H1 (cell line): ENCODE data around the gene DNAAF8. TPM values are rescaled to one million over a fixed set of nuclear protein-coding genes. Genes with fewer than 3 reads are reported as not detected.
A peak's percentile ranks its signal among the peaks of the same experiment; 100 is the strongest.
"Not testable (repeated sequence)": the region's sequence is repeated elsewhere in the genome, so short reads cannot be mapped to it uniquely, and the experiment has no call there.

Experiments used
- CTCF ChIA-PET: fragments of 300-600 bp; sonication (Branson Sonifier 250); formaldehyde crosslinking; loops from one replicate; lab custom pipeline; 2021; ENCODE audit not compliant: partially characterized antibody; lab: Charles Lee
- POLR2A ChIA-PET: fragments of 300-600 bp; sonication (Branson Sonifier 250); formaldehyde crosslinking; loops from one replicate; lab custom pipeline; 2021; ENCODE audit warnings: inconsistent platforms; ENCODE audit not compliant: partially characterized antibody; lab: Charles Lee
- DNase-seq, 2 experiments: peaks; one replicate each; pipeline versions ENCODE4 v3.0.0 to v3.0.0-alpha.2; 2010 to 2022; ENCODE audit warnings: low spot score in 2 of 2, low read depth in 1 of 2, mixed read lengths in 1 of 2
- FAIRE-seq: peaks from 2 replicates; lab custom pipeline; 2011; peaks lifted over from hg19 to GRCh38; lab: Jason Lieb, UNC
- H2AFZ ChIP-seq: 2 replicates; pipeline ENCODE4 v1.8.1; 2012; ENCODE audit warnings: low read length, inconsistent platforms
- H2AK5ac ChIP-seq: 2 replicates; pipeline ENCODE4 v1.6.1; 2013; ENCODE audit warnings: low read depth, low read length
- H2BK120ac ChIP-seq: replicated peaks from 2 replicates; pipeline ENCODE3; 2013; ENCODE audit warnings: low read depth, low read length, inconsistent platforms
- H2BK12ac ChIP-seq: 2 replicates; pipeline ENCODE4 v1.6.1; 2013; ENCODE audit warnings: low read depth, low read length
- H2BK15ac ChIP-seq: 2 replicates; pipeline ENCODE4 v1.6.1; 2013; ENCODE audit warnings: low read length
- H2BK20ac ChIP-seq: 2 replicates; pipeline ENCODE4 v1.6.1; 2013; ENCODE audit warnings: low read length
- H2BK5ac ChIP-seq: 2 replicates; pipeline ENCODE4 v1.6.1; 2013; ENCODE audit warnings: low read depth, low read length
- H3K14ac ChIP-seq: 2 replicates; pipeline ENCODE4 v1.6.1; 2013; ENCODE audit warnings: inconsistent platforms; ENCODE audit not compliant: insufficient read length
- H3K18ac ChIP-seq: 2 replicates; pipeline ENCODE4 v1.6.1; 2013; ENCODE audit warnings: low read length; ENCODE audit errors: extremely low read depth
- H3K23ac ChIP-seq: 2 replicates; pipeline ENCODE4 v1.6.1; 2013; ENCODE audit warnings: inconsistent platforms; ENCODE audit not compliant: insufficient read length
- H3K23me2 ChIP-seq: 2 replicates; pipeline ENCODE4 v1.6.1; 2013; ENCODE audit warnings: low read depth, low read length
- H3K27ac ChIP-seq: 2 replicates; pipeline ENCODE4 v1.6.1; 2011; ENCODE audit warnings: low read depth, low read length, inconsistent platforms
- H3K27me3 ChIP-seq, 4 experiments: replicated peaks in 1 of 4; 1 replicate in 1 of 4; 2 replicates in 3 of 4; pipeline versions ENCODE4 v1.6.1 to v1.8.1; 2011 to 2013; ENCODE audit warnings: low read length in 3 of 4, mild to moderate bottlenecking in 3 of 4, inconsistent platforms in 2 of 4, mixed read lengths in 2 of 4, moderate library complexity in 1 of 4; ENCODE audit not compliant: control insufficient read depth in 3 of 4, insufficient read depth in 3 of 4; ENCODE audit errors: extremely low read depth in 1 of 4
- H3K36me3 ChIP-seq, 4 experiments: 2 replicates each; pipeline versions ENCODE4 v1.6.1 to v1.8.1; 2011 to 2013; ENCODE audit warnings: mild to moderate bottlenecking in 4 of 4, low read length in 3 of 4, moderate library complexity in 2 of 4, control low read depth in 1 of 4, inconsistent platforms in 1 of 4; ENCODE audit not compliant: insufficient read depth in 4 of 4, control insufficient read depth in 2 of 4
- H3K4ac ChIP-seq: replicated peaks from 2 replicates; pipeline ENCODE3; 2013; ENCODE audit warnings: low read length, low read depth, mixed read lengths, inconsistent platforms; ENCODE audit not compliant: insufficient read length
- H3K4me1 ChIP-seq, 4 experiments: replicated peaks in 1 of 4; 1 replicate in 1 of 4; 2 replicates in 3 of 4; pipeline versions ENCODE4 v1.6.1 to v1.8.1; 2011 to 2013; ENCODE audit warnings: low read length in 3 of 4, inconsistent platforms in 2 of 4, mixed read lengths in 1 of 4; ENCODE audit not compliant: insufficient read depth in 4 of 4, control insufficient read depth in 3 of 4
- H3K4me2 ChIP-seq, 2 experiments: 2 replicates each; pipeline versions ENCODE4 v1.6.1 to v1.8.1; 2011 to 2013; ENCODE audit warnings: low read depth in 2 of 2, low read length in 2 of 2, control low read depth in 1 of 2, inconsistent platforms in 1 of 2, mild to moderate bottlenecking in 1 of 2; ENCODE audit not compliant: insufficient read depth in 1 of 2
- H3K4me3 ChIP-seq, 4 experiments: fragments of 200-600, 300-600 bp in 1 of 4; sonication (generic), shearing (Covaris generic), sonication (Bioruptor Twin) in 1 of 4; 2 replicates each; pipeline versions ENCODE4 v1.5.1 to v1.8.1; 2011 to 2016; ENCODE audit warnings: low read length in 4 of 4, low read depth in 3 of 4, control low read depth in 2 of 4, inconsistent platforms in 2 of 4, mild to moderate bottlenecking in 2 of 4, mixed read lengths in 1 of 4, moderate library complexity in 1 of 4; ENCODE audit not compliant: insufficient read depth in 2 of 4; ENCODE audit errors: extremely low read depth in 1 of 4
- H3K56ac ChIP-seq: replicated peaks from 2 replicates; pipeline ENCODE3; 2013; ENCODE audit warnings: low read depth, mild to moderate bottlenecking, mixed read lengths, low read length, inconsistent platforms; ENCODE audit not compliant: insufficient read length
- H3K79me1 ChIP-seq: 2 replicates; pipeline ENCODE4 v1.6.1; 2013; ENCODE audit warnings: low read depth, low read length, control low read depth
- H3K79me2 ChIP-seq, 2 experiments: 2 replicates each; pipeline versions ENCODE4 v1.6.1 to v1.8.1; 2012 to 2013; ENCODE audit warnings: low read length in 2 of 2, mild to moderate bottlenecking in 2 of 2, inconsistent platforms in 1 of 2; ENCODE audit not compliant: insufficient read depth in 2 of 2, control insufficient read depth in 1 of 2
- H3K9ac ChIP-seq, 4 experiments: replicated peaks in 1 of 4; 1 replicate in 1 of 4; 2 replicates in 3 of 4; pipeline versions ENCODE4 v1.6.1 to v1.8.1; 2011 to 2013; ENCODE audit warnings: low read depth in 3 of 4, low read length in 3 of 4, control low read depth in 2 of 4, mild to moderate bottlenecking in 2 of 4, moderate library complexity in 2 of 4, inconsistent platforms in 1 of 4; ENCODE audit errors: extremely low read depth in 1 of 4
- H3K9me3 ChIP-seq, 2 experiments: 2 replicates each; pipeline versions ENCODE4 v1.6.1 to v1.8.1; 2012 to 2013; ENCODE audit warnings: mild to moderate bottlenecking in 2 of 2, moderate library complexity in 2 of 2, control low read depth in 1 of 2, inconsistent platforms in 1 of 2, low read depth in 1 of 2, low read length in 1 of 2, mixed read lengths in 1 of 2; ENCODE audit not compliant: insufficient read depth in 2 of 2
- H4K20me1 ChIP-seq, 2 experiments: replicated peaks in 1 of 2; 2 replicates each; pipeline versions ENCODE3 to v1.8.1; 2011 to 2013; ENCODE audit warnings: inconsistent platforms in 2 of 2, low read length in 2 of 2, mild to moderate bottlenecking in 1 of 2; ENCODE audit not compliant: insufficient read depth in 2 of 2, control insufficient read depth in 1 of 2
- H4K5ac ChIP-seq: 2 replicates; pipeline ENCODE4 v1.6.1; 2013; ENCODE audit warnings: low read length, low read depth, mixed read lengths, inconsistent platforms; ENCODE audit not compliant: insufficient read length
- H4K8ac ChIP-seq: 2 replicates; pipeline ENCODE4 v1.8.0; 2013; ENCODE audit warnings: mild to moderate bottlenecking, moderate library complexity, low read length, inconsistent platforms; ENCODE audit not compliant: insufficient read depth; ENCODE audit errors: extremely low read depth
- H4K91ac ChIP-seq: replicated peaks from 2 replicates; pipeline ENCODE3; 2013; ENCODE audit warnings: low read length, mixed read lengths, inconsistent platforms; ENCODE audit not compliant: insufficient read length
- WGBS, 2 experiments: shearing (Covaris generic) in 1 of 2; methylation state at CpG; one replicate each; pipeline versions ENCODE4 v1.1.6 to v1.1.7; 2013 to 2015; ENCODE audit warnings: low lambda C conversion rate in 2 of 2, mixed read lengths in 2 of 2, inconsistent platforms in 1 of 2, low coverage in 1 of 2, missing lambda C conversion rate in 1 of 2; ENCODE audit not compliant: insufficient replicate concordance in 2 of 2, insufficient coverage in 1 of 2, insufficient read length in 1 of 2; ENCODE audit errors: extremely low coverage in 1 of 2, missing lambda C conversion rate in 1 of 2; 5-methylcytosine and 5-hydroxymethylcytosine counted together
- polyA plus RNA-seq, 7 experiments: library from polyadenylated mRNA; depleted of rRNA in 3 of 7; stranded (reverse) in 5 of 7; unstranded in 2 of 7; fragments of >200 nt in 5 of 7; fragments of 200-250 nt in 2 of 7; gene quantifications; 1 replicate in 5 of 7; 2 replicates in 1 of 7; 4 replicates in 1 of 7; pipeline versions ENCODE4 v1.2.1 to v1.2.3, GENCODE V29; 2011 to 2013; ENCODE audit warnings: missing spikeins in 2 of 7, mixed read lengths in 2 of 7
- total RNA-seq: library from RNA; stranded (reverse); fragmentation: NEBNext Ultra II Directional; extraction: Animal tissue kit (Norgen Biotek cat#: 25700); gene quantifications from 2 replicates; pipeline ENCODE4 v1.2.1, GENCODE V29; 2021

Gene DNAAF8
- total and polyA plus RNA-seq, 2 of the 8 experiments (the other 6 are each of a cell fraction or from before 2014, with no cell fraction given), result 0.39 TPM; not detected in 1

GRCh38 chr16:4738370-4738769 is 4.0 kb downstream of the DNAAF8 start:
- H3K18ac ChIP-seq, H3K4me3 ChIP-seq, H4K91ac ChIP-seq, H3K4me1 ChIP-seq, H3K27me3 ChIP-seq, H3K27ac ChIP-seq, H2BK120ac ChIP-seq, H3K23me2 ChIP-seq, H3K4ac ChIP-seq, DNase-seq, H4K8ac ChIP-seq, H3K9ac ChIP-seq, H3K36me3 ChIP-seq, H4K5ac ChIP-seq, H3K14ac ChIP-seq, H3K79me2 ChIP-seq, FAIRE-seq, H2BK20ac ChIP-seq, H3K23ac ChIP-seq, H2AK5ac ChIP-seq, H4K20me1 ChIP-seq, H2BK5ac ChIP-seq, H2AFZ ChIP-seq, H3K79me1 ChIP-seq, H3K56ac ChIP-seq, H3K4me2 ChIP-seq, H3K9me3 ChIP-seq: not testable (repeated sequence)
- ChIA-PET POLR2A (interaction anchor here (1.0 to 5.0 kb wide), 4 partner anchors 9 to 30 kb away, joined by 3 to 30 read pairs (median 4); no protein-coding TSS in a partner anchor), CTCF (interaction anchor here (1.1 to 2.1 kb wide), 2 partner anchors 15 to 22 kb away, joined by 3 to 6 read pairs; no protein-coding TSS in a partner anchor)
- Histone ChIP-seq H2BK12ac (peak overlapping the region; percentile 50; the same call in 1 of the 2 replicates), H2BK15ac (peak overlapping the region; percentile 98; the same call in 1 of the 2 replicates)
- 97% methylated on average over 5 of the region's 5 CpGs; no CpG with 5 or more reads in 1 of the 2 experiments for WGBS, 2 experiments
